Heart left ventricle (tissue), 13 donors: ENCODE results near the gene CNGB1.

ENCODE experiments used
- CTCF ChIP-seq, 12 donors: fragments of 200-600 bp; sonication (generic) in 4 of 12; IDR thresholded peaks; one replicate each; pipeline versions ENCODE4 v1.5.0 to v1.8.0; 2018 to 2022; ENCODE audit warnings: antibody characterized with exemption in 12 of 12, mild to moderate bottlenecking in 5 of 12
- POLR2A ChIP-seq, 2 donors: fragments of 450-650 bp; IDR thresholded peaks; one replicate each; pipeline ENCODE4 v1.6.1; 2017; ENCODE audit warnings: antibody characterized with exemption in 2 of 2, mild to moderate bottlenecking in 2 of 2, moderate library complexity in 2 of 2
- donor health status: ischemic (EF 13 %, LVEDD 7.1; RV severe dilation, severe dysfunction).
- donor health status: DM: no; HTN: yes; CAD: no.
- donor health status: DM: no; HTN: no; CAD: no.
- donor health status: ischemic (EF 25% LVEDD 6.9; RV normal size, moderate dysfunction).
- donor health status: ischemic (EF 25% LVEDD 5.7; RV mildly dilated, moderate dysfunction).
- donor health status: ischemic (EF 35%, LVEDD 5.7; RV mildly dilated, moderate dysfunction).
- donor health status: nonischemic (EF 11% LVEDD 7.7; RV severe dilation, severe dysfunction).
- donor health status: DM: yes; HTN: yes; CAD: no.
- donor health status: PGD.
- donor health status: ischemic (EF 29% LVEDD 5.4; RV normal size, mild dysfunction).
- donor health status: nonischemic (EF 23%, LVEDD 6.1; RV moderate dilation, normal function).

DNA sequence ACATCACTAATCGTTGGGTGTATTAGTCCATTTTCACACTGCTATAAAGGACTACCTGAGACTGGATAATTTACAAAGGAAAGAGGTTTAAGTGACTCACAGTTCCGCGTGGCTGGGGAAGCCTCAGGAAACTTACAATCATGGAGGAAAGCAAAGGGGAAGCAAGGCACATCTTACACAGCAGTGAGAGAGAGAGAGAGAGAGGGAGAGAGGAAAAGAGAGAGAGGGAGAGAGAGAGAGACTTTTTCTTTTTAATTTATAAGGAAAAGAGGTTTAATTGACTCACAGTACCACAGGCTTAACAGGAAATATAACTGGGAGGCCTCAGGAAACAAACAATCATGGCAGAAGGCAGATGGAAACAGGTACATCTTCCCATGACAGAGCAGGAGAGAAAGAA, 41.7 kb downstream of the CNGB1 start:
- TF ChIP-seq CTCF (IDR thresholded peaks at IDR 0.05) (no peak), POLR2A (IDR thresholded peaks at IDR 0.05) (no peak)
